ENCODE measurements around the gene TMEM225. TPM values are rescaled to one million over a fixed set of nuclear protein-coding genes. Genes with fewer than 3 reads are reported as not detected.
"Not testable (repeated sequence)": the region's sequence is repeated elsewhere in the genome, so short reads cannot be mapped to it uniquely, and the experiment has no call there.

The TMEM225 gene
- total RNA-seq, 6 donors from 2014 or later = not detected

GRCh38 chr11:123903932-123904331 lies 18.5 kb upstream of the TMEM225 start:
- no peak overlapping the region for H3K4me3 ChIP-seq
- 75 to 78% methylated on average over 2 of the region's 2 CpGs for whole genome bisulfite sequencing, 2 donors
- TF ChIP-seq POLR2A (IDR thresholded peaks at IDR 0.05) (no peak), EP300 (IDR thresholded peaks at IDR 0.05) (no peak), CTCF (IDR thresholded peaks at IDR 0.05) (no peak), POLR2AphosphoS5 (IDR thresholded peaks at IDR 0.05) (no peak)
- ATAC-seq (ENCODE audit: low FRiP score in 2 of 2) (no peak), DNase-seq (no peak)
- H3K27ac ChIP-seq = no peak overlapping the region
- no peaks in the 10 kb centered on the region for H3K36me3 ChIP-seq
- no peaks in the 10 kb centered on the region for H3K9me3 ChIP-seq
- H3K27me3 ChIP-seq = no peaks in the 10 kb centered on the region
- no peaks in the 10 kb centered on the region for H3K4me1 ChIP-seq

GRCh38 chr11:123901867-123902266 lies 16.4 kb upstream of the TMEM225 start, which contains the start of gene OR8D4:
Gene OR8D4, plus strand, starts transcription at chr11:123902167. Its CDS starts 4,265 bp downstream, at chr11:123906432.
- Histone ChIP-seq H3K27ac (no peak within 1 kb of the TSS), H3K36me3 (no peaks in the 10 kb centered on the region), H3K4me3 (no peak within 1 kb of the TSS), H3K4me1 (no peaks in the 10 kb centered on the region), H3K9me3 (no peaks in the 10 kb centered on the region), H3K27me3 (no peaks in the 10 kb centered on the region)
- 73 to 95% methylated on average over 1 of the region's 1 CpG for WGBS, 2 donors
- TF ChIP-seq EP300 (IDR thresholded peaks at IDR 0.05) = no peak
- no peak for TF ChIP-seq POLR2AphosphoS5 (IDR thresholded peaks at IDR 0.05)
- TF ChIP-seq CTCF (IDR thresholded peaks at IDR 0.05) = no peak
- no peak for TF ChIP-seq POLR2A (IDR thresholded peaks at IDR 0.05)
- no peak for ATAC-seq (ENCODE audit: low FRiP score in 2 of 2)
- no peak for DNase-seq

- 67 to 71% methylated on average over 3 of the region's 3 CpGs for WGBS, 2 donors
- TF ChIP-seq EP300 (IDR thresholded peaks at IDR 0.05) (no peak), POLR2A (IDR thresholded peaks at IDR 0.05) (no peak), POLR2AphosphoS5 (IDR thresholded peaks at IDR 0.05) (no peak), CTCF (IDR thresholded peaks at IDR 0.05) (no peak)
- no peak overlapping the region for H3K4me3 ChIP-seq
- H3K9me3 ChIP-seq = no peaks in the 10 kb centered on the region
- H3K36me3 ChIP-seq = no peaks in the 10 kb centered on the region
- no peak for ATAC-seq (ENCODE audit: low FRiP score in 2 of 2)
- no peaks in the 10 kb centered on the region for H3K4me1 ChIP-seq
- no peak overlapping the region for H3K27ac ChIP-seq
- H3K27me3 ChIP-seq = no peaks in the 10 kb centered on the region
- DNase-seq = no peak
These were observed 14.3 kb upstream of the TMEM225 start for GRCh38 chr11:123899792-123900191.

- ATAC-seq (ENCODE audit: low FRiP score in 2 of 2) (no peak), DNase-seq (no peak)
- Histone ChIP-seq H3K27me3 (no peaks in the 10 kb centered on the region), H3K36me3 (no peaks in the 10 kb centered on the region), H3K9me3 (no peaks in the 10 kb centered on the region), H3K27ac (no peak overlapping the region), H3K4me3 (no peak overlapping the region), H3K4me1 (no peaks in the 10 kb centered on the region)
- TF ChIP-seq EP300 (IDR thresholded peaks at IDR 0.05) (no peak), POLR2AphosphoS5 (IDR thresholded peaks at IDR 0.05) (no peak), CTCF (IDR thresholded peaks at IDR 0.05) (no peak), POLR2A (IDR thresholded peaks at IDR 0.05) (no peak)
These were observed 6.6 kb upstream of the TMEM225 start for GRCh38 chr11:123892031-123892430.

- no peaks in the 10 kb centered on the region for H3K9me3 ChIP-seq
- TF ChIP-seq POLR2AphosphoS5 (IDR thresholded peaks at IDR 0.05) = no peak
- no peak for TF ChIP-seq CTCF (IDR thresholded peaks at IDR 0.05)
- no peak for TF ChIP-seq EP300 (IDR thresholded peaks at IDR 0.05)
- no peak for TF ChIP-seq POLR2A (IDR thresholded peaks at IDR 0.05)
- H3K27me3 ChIP-seq = no peaks in the 10 kb centered on the region
- H3K4me1 ChIP-seq = no peaks in the 10 kb centered on the region
- H3K27ac ChIP-seq = no peak overlapping the region
- H3K4me3 ChIP-seq = no peak overlapping the region
- DNase-seq (no peak), ATAC-seq (ENCODE audit: low FRiP score in 2 of 2) (no peak)
- 82 to 95% methylated on average over 4 of the region's 4 CpGs for WGBS, 2 donors
- no peaks in the 10 kb centered on the region for H3K36me3 ChIP-seq
These were observed 4.6 kb downstream of the TMEM225 start for GRCh38 chr11:123880912-123881311.

GRCh38 chr11:123867795-123868194 lies 17.7 kb downstream of the TMEM225 start:
- H3K27me3 ChIP-seq; H3K4me1 ChIP-seq; ATAC-seq (ENCODE audit: low FRiP score in 2 of 2); H3K9me3 ChIP-seq; H3K4me3 ChIP-seq; H3K27ac ChIP-seq; H3K36me3 ChIP-seq; DNase-seq: not testable (repeated sequence)
- WGBS, 2 donors = 74 to 85% methylated on average over 9 of the region's 9 CpGs

- H3K4me3 ChIP-seq; H3K4me1 ChIP-seq; DNase-seq; H3K9me3 ChIP-seq; ATAC-seq (ENCODE audit: low FRiP score in 2 of 2); H3K27ac ChIP-seq; H3K36me3 ChIP-seq; H3K27me3 ChIP-seq: not testable (repeated sequence)
- WGBS, 2 donors = 38 to 52% methylated on average over 7 of the region's 7 CpGs
These were observed 20.2 kb downstream of the TMEM225 start for GRCh38 chr11:123865293-123865692.

All from upper lobe of left lung (tissue), 6 donors.